B cell (primary cell): Measurements from ENCODE around the gene GJA8. TPM values are rescaled to one million over a fixed set of nuclear protein-coding genes. Genes with fewer than 3 reads are reported as not detected.
"Not testable (repeated sequence)": the region's sequence is repeated elsewhere in the genome, so short reads cannot be mapped to it uniquely, and the experiment has no call there.

ENCODE experiments used
- ATAC-seq: fragments of 200-7000 bp; cut with Tn5 transposase; one replicate; pipeline ENCODE4 v1.10.0; 2021; ENCODE audit warnings: low read depth, mild to moderate bottlenecking, moderate number of reproducible peaks, moderate library complexity
- CTCF ChIA-PET: fragments of 350-600 bp; sonication (Branson Sonifier 250); formaldehyde crosslinking; loops from one replicate; lab custom pipeline; 2021; ENCODE audit warnings: antibody characterized with exemption, inconsistent platforms; lab: Charles Lee
- POLR2A ChIA-PET: fragments of 350-600 bp; sonication (Branson Sonifier 250); formaldehyde crosslinking; loops from one replicate; lab custom pipeline; 2021; ENCODE audit warnings: antibody characterized with exemption; lab: Charles Lee
- DNase-seq: peaks from one replicate; pipeline ENCODE4 v3.0.0; 2013
- H2AFZ ChIP-seq: 2 replicates; pipeline ENCODE4 v1.6.1; 2012; ENCODE audit warnings: mild to moderate bottlenecking, low read depth, low read length; ENCODE audit not compliant: insufficient read depth, poor library complexity, severe bottlenecking
- H3K27ac ChIP-seq, 2 donors: 1 replicate in 1 of 2; 2 replicates in 1 of 2; pipeline ENCODE4 v1.5.1; 2012 to 2013; ENCODE audit warnings: low read length in 2 of 2, mild to moderate bottlenecking in 2 of 2, moderate library complexity in 1 of 2
- H3K27me3 ChIP-seq, 4 experiments: fragments of 200-600 bp in 1 of 4; sonication (generic) in 1 of 4; replicated peaks in 1 of 4; 1 replicate in 2 of 4; 2 replicates in 2 of 4; pipeline versions ENCODE4 v1.6.1 to v1.7.0; 2013 to 2016; ENCODE audit warnings: low read length in 3 of 4, mild to moderate bottlenecking in 2 of 4, mixed read lengths in 1 of 4, moderate library complexity in 1 of 4; ENCODE audit not compliant: insufficient read depth in 4 of 4, control insufficient read depth in 3 of 4; ENCODE audit errors: control extremely low read depth in 1 of 4
- H3K36me3 ChIP-seq, 2 experiments: replicated peaks in 1 of 2; 1 replicate in 1 of 2; 2 replicates in 1 of 2; pipeline versions ENCODE4 v1.6.1 to v1.7.1; 2013; ENCODE audit warnings: low read length in 1 of 2; ENCODE audit not compliant: insufficient read depth in 2 of 2, control insufficient read depth in 1 of 2; ENCODE audit errors: control extremely low read depth in 1 of 2, extremely low read depth in 1 of 2
- H3K4me1 ChIP-seq, 2 donors: fragments of 200-600 bp in 1 of 2; sonication (generic) in 1 of 2; 1 replicate in 1 of 2; 2 replicates in 1 of 2; pipeline versions ENCODE4 v1.5.1 to v1.6.1; 2013 to 2017; ENCODE audit warnings: low read length in 2 of 2; ENCODE audit not compliant: control insufficient read depth in 2 of 2, insufficient read depth in 2 of 2
- H3K4me2 ChIP-seq: replicated peaks from 2 replicates; pipeline ENCODE3; 2012; ENCODE audit warnings: mild to moderate bottlenecking, low read depth, low read length; ENCODE audit not compliant: poor library complexity, severe bottlenecking
- H3K4me3 ChIP-seq, 5 experiments: fragments of 200-600 bp in 1 of 5; sonication (generic) in 1 of 5; 1 replicate in 3 of 5; 2 replicates in 2 of 5; pipeline versions ENCODE4 v1.5.1 to v1.7.0; 2011 to 2016; ENCODE audit warnings: low read length in 4 of 5, mild to moderate bottlenecking in 4 of 5, low read depth in 2 of 5, control low read depth in 1 of 5, moderate library complexity in 1 of 5; ENCODE audit not compliant: insufficient read depth in 1 of 5; ENCODE audit errors: control extremely low read depth in 1 of 5, extremely low read depth in 1 of 5
- H3K79me2 ChIP-seq: fragments of 200-600 bp; sonication (generic); one replicate; pipeline ENCODE4 v1.6.0; 2016; ENCODE audit warnings: low read length; ENCODE audit not compliant: control insufficient read depth, insufficient read depth
- H3K9ac ChIP-seq: fragments of 200-600 bp; sonication (generic); 2 replicates; pipeline ENCODE4 v1.6.1; 2017; ENCODE audit warnings: mild to moderate bottlenecking, low read length, moderate library complexity
- H3K9me3 ChIP-seq, 3 donors: one replicate each; pipeline versions ENCODE4 v1.6.1 to v1.7.1; 2013; ENCODE audit warnings: low read length in 2 of 3; ENCODE audit not compliant: control insufficient read depth in 2 of 3, insufficient read depth in 1 of 3; ENCODE audit errors: control extremely low read depth in 1 of 3
- H4K20me1 ChIP-seq: 2 replicates; pipeline ENCODE4 v1.6.0; 2012; ENCODE audit warnings: mild to moderate bottlenecking, low read length; ENCODE audit not compliant: insufficient read depth, control insufficient read depth, poor library complexity, severe bottlenecking
- H3K27ac Mint-ChIP-seq: one replicate; pipeline ENCODE4 v1.8.0; 2021; ENCODE audit warnings: mixed read lengths
- H3K27me3 Mint-ChIP-seq: one replicate; pipeline ENCODE4 v1.8.0; 2021; ENCODE audit warnings: mixed read lengths
- H3K4me1 Mint-ChIP-seq: one replicate; pipeline ENCODE4 v1.8.0; 2021; ENCODE audit warnings: mixed read lengths
- H3K4me3 Mint-ChIP-seq: one replicate; pipeline ENCODE4 v1.8.0; 2021; ENCODE audit warnings: mixed read lengths
- H3K9me3 Mint-ChIP-seq: one replicate; pipeline ENCODE4 v1.8.0; 2022; ENCODE audit warnings: mixed read lengths; ENCODE audit not compliant: insufficient read depth
- EZH2 ChIP-seq: IDR thresholded peaks from 2 replicates; pipeline ENCODE4 v1.6.1; 2012; ENCODE audit warnings: borderline replicate concordance, low read depth, mild to moderate bottlenecking, moderate library complexity, low read length; ENCODE audit not compliant: insufficient read depth, poor library complexity, severe bottlenecking
- WGBS: methylation state at CpG from one replicate; pipeline ENCODE4 v1.1.5; 2013; ENCODE audit warnings: missing lambda C conversion rate; ENCODE audit not compliant: insufficient coverage; 5-methylcytosine and 5-hydroxymethylcytosine counted together
- intact Hi-C: fragments of 100-400 bp; cut with micrococcal nuclease; formaldehyde crosslinking; loops from one replicate; pipeline ENCODE4 v1.10.0; 2022
- polyA plus RNA-seq: library from polyadenylated mRNA; depleted of rRNA; stranded (reverse); fragments of >200 nt; gene quantifications from 2 replicates; pipeline ENCODE4 v1.2.3, GENCODE V29; 2012
- total RNA-seq, 2 donors: library from RNA; stranded (reverse); fragments of 120-200 nt in 1 of 2; gene quantifications; 1 replicate in 1 of 2; 2 replicates in 1 of 2; pipeline versions ENCODE4 v1.2.3 to v1.2.4, GENCODE V29; 2013 to 2022
- TF ChIP-seq, protein P1 (sequence below): fragments of 200-600 bp; IDR thresholded peaks from one replicate; pipeline ENCODE4 v1.8.0; 2022; ENCODE audit warnings: antibody characterized with exemption, mild to moderate bottlenecking

Gene GJA8
- total and polyA plus RNA-seq, 2 donors (not counting 1 experiment from before 2014, with no cell fraction given), result not detected

GRCh38 chr1:147919896-147920295 is 17.3 kb downstream of the GJA8 start:
- peaks cover 0 to 16% (median 5%) of the 10 kb centered on the region in 4 experiments for H3K27me3 ChIP-seq
- no peak overlapping the region for H3K9ac ChIP-seq
- ATAC-seq (no peak), DNase-seq (no peak)
- WGBS, result 100% methylated on average over 3 of the region's 6 CpGs
- H3K36me3 ChIP-seq, result no peaks in the 10 kb centered on the region
- POLR2A ChIA-PET, result no interaction called here
- H3K9me3 ChIP-seq, result no peaks in the 10 kb centered on the region
- no peaks in the 10 kb centered on the region for H3K79me2 ChIP-seq
- Mint-ChIP-seq H3K4me1 (no peaks in the 10 kb centered on the region), H3K4me3 (no peak overlapping the region), H3K27ac (no peak overlapping the region), H3K9me3 (no peaks in the 10 kb centered on the region), H3K27me3 (peaks cover 24% of the 10 kb centered on the region)
- TF ChIP-seq, protein P1, sequence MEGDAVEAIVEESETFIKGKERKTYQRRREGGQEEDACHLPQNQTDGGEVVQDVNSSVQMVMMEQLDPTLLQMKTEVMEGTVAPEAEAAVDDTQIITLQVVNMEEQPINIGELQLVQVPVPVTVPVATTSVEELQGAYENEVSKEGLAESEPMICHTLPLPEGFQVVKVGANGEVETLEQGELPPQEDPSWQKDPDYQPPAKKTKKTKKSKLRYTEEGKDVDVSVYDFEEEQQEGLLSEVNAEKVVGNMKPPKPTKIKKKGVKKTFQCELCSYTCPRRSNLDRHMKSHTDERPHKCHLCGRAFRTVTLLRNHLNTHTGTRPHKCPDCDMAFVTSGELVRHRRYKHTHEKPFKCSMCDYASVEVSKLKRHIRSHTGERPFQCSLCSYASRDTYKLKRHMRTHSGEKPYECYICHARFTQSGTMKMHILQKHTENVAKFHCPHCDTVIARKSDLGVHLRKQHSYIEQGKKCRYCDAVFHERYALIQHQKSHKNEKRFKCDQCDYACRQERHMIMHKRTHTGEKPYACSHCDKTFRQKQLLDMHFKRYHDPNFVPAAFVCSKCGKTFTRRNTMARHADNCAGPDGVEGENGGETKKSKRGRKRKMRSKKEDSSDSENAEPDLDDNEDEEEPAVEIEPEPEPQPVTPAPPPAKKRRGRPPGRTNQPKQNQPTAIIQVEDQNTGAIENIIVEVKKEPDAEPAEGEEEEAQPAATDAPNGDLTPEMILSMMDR, result no peak
- no peak for TF ChIP-seq EZH2
- no peaks in the 10 kb centered on the region for H4K20me1 ChIP-seq
- no peak overlapping the region for H3K4me2 ChIP-seq
- CTCF ChIA-PET, result interaction anchor here (1.1 kb wide), 1 partner anchor 27 kb away, joined by 3 read pairs; no protein-coding TSS in a partner anchor
- no peaks in the 10 kb centered on the region for H3K4me1 ChIP-seq
- intact Hi-C loops, result no loop called here
- H2AFZ ChIP-seq, result no peak overlapping the region
- no peak overlapping the region for H3K27ac ChIP-seq
- no peak overlapping the region for H3K4me3 ChIP-seq

DNA sequence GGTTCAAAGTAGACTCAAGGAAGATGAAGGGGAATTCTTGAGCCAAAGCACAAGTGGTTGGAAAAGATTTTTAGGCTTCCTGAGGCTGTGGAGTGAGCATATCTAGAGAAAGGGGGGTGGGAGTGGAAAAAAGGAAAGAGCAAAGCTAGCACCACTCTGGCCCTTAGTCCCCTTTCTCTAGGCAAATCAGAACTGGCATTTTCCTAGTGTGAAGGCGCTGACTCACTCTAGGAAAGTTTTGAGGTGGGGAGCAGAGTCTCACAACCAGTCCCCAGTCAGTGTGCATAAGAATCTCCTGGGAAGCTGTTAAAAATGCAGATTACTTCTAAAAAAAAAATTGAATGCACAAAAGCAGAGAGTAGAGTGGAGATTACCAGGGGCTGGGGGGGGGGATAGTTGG is 22.2 kb downstream of the GJA8 start:
- no peak for DNase-seq
- Histone ChIP-seq H3K27ac (no peak overlapping the region), H3K4me1 (peaks cover 0 to 3% of the 10 kb centered on the region in 2 donors), H3K4me3 (no peak overlapping the region), H3K9ac (no peak overlapping the region), H4K20me1 (no peaks in the 10 kb centered on the region), H3K27me3 (no peaks in the 10 kb centered on the region), H3K9me3 (no peaks in the 10 kb centered on the region), H3K4me2 (no peak overlapping the region), H3K79me2 (peaks cover 3% of the 10 kb centered on the region), H3K36me3 (no peaks in the 10 kb centered on the region), H2AFZ (no peak overlapping the region)
- no peak for ATAC-seq
- Mint-ChIP-seq H3K4me3 (no peak overlapping the region), H3K27me3 (no peaks in the 10 kb centered on the region), H3K9me3 (no peaks in the 10 kb centered on the region), H3K4me1 (peaks cover 3% of the 10 kb centered on the region), H3K27ac (no peak overlapping the region)
- intact Hi-C loops, result no loop called here
- POLR2A ChIA-PET, result no interaction called here
- WGBS, result no CpG with 5 or more reads among the region's 1 CpG
- TF ChIP-seq, protein P1, result no peak
- TF ChIP-seq EZH2, result no peak
- CTCF ChIA-PET, result no interaction called here

- ATAC-seq, H3K79me2 ChIP-seq, POLR2A ChIA-PET, H3K4me2 ChIP-seq, H3K36me3 ChIP-seq, H3K27me3 Mint-ChIP-seq, H3K9me3 ChIP-seq, intact Hi-C loops, H3K27me3 ChIP-seq, H4K20me1 ChIP-seq, H3K4me3 ChIP-seq, H3K9ac ChIP-seq, H3K27ac Mint-ChIP-seq, H3K27ac ChIP-seq, CTCF ChIA-PET, H3K4me1 ChIP-seq, H2AFZ ChIP-seq, H3K9me3 Mint-ChIP-seq, H3K4me3 Mint-ChIP-seq, DNase-seq: not testable (repeated sequence)
- H3K4me1 Mint-ChIP-seq, result peaks cover 17% of the 10 kb centered on the region
- no CpG with 5 or more reads among the region's 6 CpGs for WGBS
Observed at GRCh38 chr1:147927215-147927614, 24.6 kb downstream of the GJA8 start.
